Measurements from ENCODE around the gene VSTM2L. TPM values are rescaled to one million over a fixed set of nuclear protein-coding genes. Genes with fewer than 3 reads are reported as not detected.

The VSTM2L gene
- total RNA-seq, 1 donor from 2014 or later: not detected

DNA sequence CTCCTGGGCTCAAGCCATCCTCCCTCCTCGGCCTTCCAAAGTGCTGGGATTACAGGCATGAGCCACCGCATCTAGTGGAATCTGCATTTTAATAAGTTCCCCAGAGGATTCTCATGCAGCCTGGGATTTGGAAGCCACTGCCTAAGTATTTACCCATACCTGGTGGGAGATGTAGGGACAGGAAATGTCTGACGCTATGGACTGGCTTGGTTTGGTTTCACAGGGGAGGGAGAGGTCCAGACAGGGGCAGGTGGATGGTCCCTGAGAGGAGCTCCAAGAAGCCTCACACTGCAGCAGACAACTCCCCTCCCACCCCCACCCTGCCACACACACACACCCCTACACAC lies 4.4 kb downstream of the VSTM2L start:
- no peak for ATAC-seq (ENCODE audit: low read depth)
- no peak overlapping the region for H3K27ac Mint-ChIP-seq

DNA sequence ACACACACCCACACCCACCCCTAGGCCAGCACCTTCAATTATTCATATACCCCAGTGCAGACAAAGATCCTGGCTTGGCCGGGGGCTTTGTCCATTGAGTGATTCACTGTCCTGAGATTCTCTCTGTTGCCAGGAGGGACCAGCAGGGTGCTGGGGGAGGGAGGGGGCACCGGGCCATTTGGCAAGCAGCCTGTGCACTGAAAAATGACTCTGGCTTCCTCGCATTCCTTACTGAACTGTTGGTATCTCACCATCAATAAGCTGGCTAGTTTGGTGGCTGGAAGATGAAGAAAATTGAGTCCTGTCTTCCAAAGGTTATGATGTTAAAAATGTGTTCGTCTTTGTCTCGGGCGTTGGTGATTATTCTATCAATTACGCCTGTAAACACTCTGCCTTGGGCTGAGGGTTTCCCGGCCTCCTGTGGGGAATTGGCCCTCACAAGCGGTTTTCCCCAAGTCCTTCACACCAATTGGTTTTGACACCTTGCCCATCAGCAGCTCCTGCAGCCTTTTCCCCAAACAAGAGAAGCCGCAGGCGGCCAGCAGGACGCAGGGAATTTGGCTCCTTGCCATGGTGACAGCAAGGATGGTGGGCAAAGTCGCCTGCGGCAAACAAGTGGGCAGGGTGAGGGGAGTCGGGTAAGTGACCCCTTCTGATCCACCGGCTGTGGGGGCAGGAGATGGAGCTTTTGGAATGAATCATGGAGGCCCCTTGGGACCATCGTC lies 4.9 kb downstream of the VSTM2L start:
- Mint-ChIP-seq H3K4me3 (no peak overlapping the region), H3K4me1 (peaks cover 12% of the 10 kb centered on the region), H3K27me3 (peaks cover 57% of the 10 kb centered on the region), H3K36me3 (ENCODE audit: low read depth) (no peaks in the 10 kb centered on the region), H3K27ac (no peak overlapping the region), H3K9me3 (no peaks in the 10 kb centered on the region)
- intact Hi-C loops (cut with micrococcal nuclease): no loop called here
- TF ChIP-seq, protein P1, sequence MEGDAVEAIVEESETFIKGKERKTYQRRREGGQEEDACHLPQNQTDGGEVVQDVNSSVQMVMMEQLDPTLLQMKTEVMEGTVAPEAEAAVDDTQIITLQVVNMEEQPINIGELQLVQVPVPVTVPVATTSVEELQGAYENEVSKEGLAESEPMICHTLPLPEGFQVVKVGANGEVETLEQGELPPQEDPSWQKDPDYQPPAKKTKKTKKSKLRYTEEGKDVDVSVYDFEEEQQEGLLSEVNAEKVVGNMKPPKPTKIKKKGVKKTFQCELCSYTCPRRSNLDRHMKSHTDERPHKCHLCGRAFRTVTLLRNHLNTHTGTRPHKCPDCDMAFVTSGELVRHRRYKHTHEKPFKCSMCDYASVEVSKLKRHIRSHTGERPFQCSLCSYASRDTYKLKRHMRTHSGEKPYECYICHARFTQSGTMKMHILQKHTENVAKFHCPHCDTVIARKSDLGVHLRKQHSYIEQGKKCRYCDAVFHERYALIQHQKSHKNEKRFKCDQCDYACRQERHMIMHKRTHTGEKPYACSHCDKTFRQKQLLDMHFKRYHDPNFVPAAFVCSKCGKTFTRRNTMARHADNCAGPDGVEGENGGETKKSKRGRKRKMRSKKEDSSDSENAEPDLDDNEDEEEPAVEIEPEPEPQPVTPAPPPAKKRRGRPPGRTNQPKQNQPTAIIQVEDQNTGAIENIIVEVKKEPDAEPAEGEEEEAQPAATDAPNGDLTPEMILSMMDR (IDR thresholded peaks at IDR 0.05): no peak
- CTCF ChIA-PET: no interaction called here
- POLR2A ChIA-PET: no interaction called here
- no peak for ATAC-seq (ENCODE audit: low read depth)
- no peak for DNase-seq

More for the DNA sequence above, 4.4 kb downstream of the VSTM2L start:
- no peaks in the 10 kb centered on the region for H3K36me3 Mint-ChIP-seq (ENCODE audit: low read depth)
- intact Hi-C loops (cut with micrococcal nuclease): no loop called here
- H3K4me1 Mint-ChIP-seq: peaks cover 14% of the 10 kb centered on the region
- no peaks in the 10 kb centered on the region for H3K9me3 Mint-ChIP-seq
- POLR2A ChIA-PET: no interaction called here
- CTCF ChIA-PET: no interaction called here
- TF ChIP-seq, protein P1 (IDR thresholded peaks at IDR 0.05): no peak
- no peak overlapping the region for H3K4me3 Mint-ChIP-seq
- no peak for DNase-seq
- H3K27me3 Mint-ChIP-seq: peaks cover 55% of the 10 kb centered on the region

DNA sequence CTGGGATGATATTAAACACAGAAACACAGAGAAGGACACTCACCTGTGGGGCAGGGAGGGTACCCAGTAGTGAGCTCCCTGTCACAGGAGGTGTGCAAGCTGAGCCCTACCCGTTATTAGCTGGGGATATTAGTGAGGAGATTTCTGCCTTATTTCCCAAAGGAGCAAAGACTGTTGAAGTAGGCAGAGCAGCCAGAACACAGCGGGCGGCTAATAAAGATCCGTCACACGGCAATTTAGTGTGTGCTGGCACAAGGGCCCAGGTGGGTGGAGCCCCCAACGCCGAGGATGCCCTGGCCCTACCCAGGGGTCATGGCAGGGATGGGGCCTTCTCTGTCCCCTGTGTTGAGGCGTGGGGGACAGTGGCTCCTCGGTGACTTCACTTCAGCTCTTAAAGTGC lies 8.3 kb downstream of the VSTM2L start:
- Mint-ChIP-seq H3K36me3 (ENCODE audit: low read depth) (no peaks in the 10 kb centered on the region), H3K4me3 (no peak overlapping the region), H3K27ac (no peak overlapping the region), H3K27me3 (peaks cover 60% of the 10 kb centered on the region), H3K9me3 (no peaks in the 10 kb centered on the region), H3K4me1 (peaks cover 17% of the 10 kb centered on the region)
- ATAC-seq (ENCODE audit: low read depth): no peak
- intact Hi-C loops (cut with micrococcal nuclease): no loop called here
- ChIA-PET POLR2A (no interaction called here), CTCF (no interaction called here)
- no peak for DNase-seq
- TF ChIP-seq, protein P1 (IDR thresholded peaks at IDR 0.05): no peak

DNA sequence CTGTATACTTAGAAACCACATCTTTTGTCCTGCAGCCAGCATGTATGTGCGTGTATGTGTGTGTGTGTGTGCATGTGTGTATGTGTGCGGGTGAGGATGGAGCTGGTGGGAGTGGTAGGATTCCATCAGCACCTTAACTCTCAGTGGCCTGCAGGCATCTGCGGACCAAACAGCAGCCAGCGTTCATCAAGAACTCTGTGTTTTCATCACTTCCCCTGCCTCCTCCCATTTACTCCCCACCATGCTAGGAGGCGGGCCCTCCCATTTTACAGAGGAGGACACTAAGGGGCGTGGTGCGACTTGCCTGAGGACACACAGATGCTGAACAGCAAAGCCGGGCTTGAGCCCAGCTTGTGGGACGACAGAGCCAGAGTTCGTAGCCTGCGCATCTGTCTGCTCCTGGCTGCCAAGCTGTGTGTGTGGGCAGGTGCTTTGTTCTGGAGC lies 8.9 kb downstream of the VSTM2L start:
- H3K36me3 Mint-ChIP-seq (ENCODE audit: low read depth): no peaks in the 10 kb centered on the region
- no peaks in the 10 kb centered on the region for H3K9me3 Mint-ChIP-seq
- peaks cover 17% of the 10 kb centered on the region for H3K4me1 Mint-ChIP-seq
- H3K27ac Mint-ChIP-seq: no peak overlapping the region
- DNase-seq (no peak), ATAC-seq (ENCODE audit: low read depth) (peak; percentile 49)
- TF ChIP-seq, protein P1 (IDR thresholded peaks at IDR 0.05): no peak
- no peak overlapping the region for H3K4me3 Mint-ChIP-seq
- POLR2A ChIA-PET: no interaction called here
- CTCF ChIA-PET: no interaction called here
- intact Hi-C loops (cut with micrococcal nuclease): no loop called here
- peaks cover 62% of the 10 kb centered on the region for H3K27me3 Mint-ChIP-seq

DNA sequence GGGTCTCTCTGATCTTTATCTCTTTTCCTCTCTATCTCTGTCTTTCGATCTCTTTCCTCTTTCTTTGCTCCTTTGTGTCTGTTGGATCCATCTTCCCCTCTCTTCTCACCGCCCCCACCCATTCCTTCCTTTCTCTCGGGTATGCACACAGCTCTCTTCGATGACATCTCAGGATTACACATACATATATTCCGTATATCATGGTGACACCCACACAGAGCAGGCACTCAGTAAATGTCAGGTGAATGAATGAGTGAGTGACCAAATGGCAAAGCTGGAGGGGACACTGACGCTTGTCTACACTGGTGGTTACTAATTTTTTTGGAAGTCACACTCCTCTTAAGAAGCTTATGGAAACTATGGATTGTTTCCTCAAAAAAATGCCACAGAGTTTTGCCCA lies 9.9 kb downstream of the VSTM2L start:
- intact Hi-C loops (cut with micrococcal nuclease): no loop called here
- H3K27me3 Mint-ChIP-seq: peaks cover 54% of the 10 kb centered on the region
- H3K27ac Mint-ChIP-seq: no peak overlapping the region
- H3K9me3 Mint-ChIP-seq: no peaks in the 10 kb centered on the region
- H3K36me3 Mint-ChIP-seq (ENCODE audit: low read depth): no peaks in the 10 kb centered on the region
- no peak for DNase-seq
- TF ChIP-seq, protein P1 (IDR thresholded peaks at IDR 0.05): no peak
- POLR2A ChIA-PET: no interaction called here
- CTCF ChIA-PET: no interaction called here
- peaks cover 19% of the 10 kb centered on the region for H3K4me1 Mint-ChIP-seq
- no peak overlapping the region for H3K4me3 Mint-ChIP-seq
- no peak for ATAC-seq (ENCODE audit: low read depth)

Measured in activated B cell treated with CpG ODN at 0.5 μM for 24 hours (primary cell).